DND-41 (cell line): ENCODE measurements around the gene HRH2.

Source experiments
- EZH2 ChIP-seq: IDR thresholded peaks from 3 replicates; pipeline ENCODE4 v1.6.1; 2012; ENCODE audit warnings: borderline replicate concordance, low read depth, mild to moderate bottlenecking, moderate library complexity, low read length, inconsistent platforms; ENCODE audit not compliant: severe bottlenecking
- TF ChIP-seq, protein P1 (sequence below): IDR thresholded peaks from 2 replicates; pipeline ENCODE4 v1.5.1; 2012; ENCODE audit warnings: borderline replicate concordance, low read length, moderate library complexity, mild to moderate bottlenecking; ENCODE audit not compliant: poor library complexity, severe bottlenecking; ENCODE audit errors: extremely low read depth

DNA sequence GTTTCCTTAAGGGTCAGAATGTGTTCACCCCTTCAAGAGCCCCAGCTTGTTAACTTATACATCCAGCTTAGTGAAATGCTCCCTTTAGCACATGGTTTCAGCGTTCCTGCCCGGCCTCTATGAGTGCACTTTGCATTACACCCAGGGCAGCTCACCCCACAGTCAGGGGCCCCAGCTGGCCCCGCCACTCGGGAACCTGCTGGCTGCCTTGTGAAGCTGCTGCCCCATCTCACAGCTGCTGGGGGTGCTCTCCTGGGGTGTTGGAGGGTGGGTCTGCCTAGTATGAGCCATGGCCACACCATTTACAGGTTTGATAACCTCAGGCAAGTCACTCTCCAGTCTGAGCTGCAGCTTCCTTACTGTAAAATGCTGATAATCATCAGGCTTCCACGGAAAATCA, 32.2 kb downstream of the HRH2 start:
- TF ChIP-seq, protein P1, sequence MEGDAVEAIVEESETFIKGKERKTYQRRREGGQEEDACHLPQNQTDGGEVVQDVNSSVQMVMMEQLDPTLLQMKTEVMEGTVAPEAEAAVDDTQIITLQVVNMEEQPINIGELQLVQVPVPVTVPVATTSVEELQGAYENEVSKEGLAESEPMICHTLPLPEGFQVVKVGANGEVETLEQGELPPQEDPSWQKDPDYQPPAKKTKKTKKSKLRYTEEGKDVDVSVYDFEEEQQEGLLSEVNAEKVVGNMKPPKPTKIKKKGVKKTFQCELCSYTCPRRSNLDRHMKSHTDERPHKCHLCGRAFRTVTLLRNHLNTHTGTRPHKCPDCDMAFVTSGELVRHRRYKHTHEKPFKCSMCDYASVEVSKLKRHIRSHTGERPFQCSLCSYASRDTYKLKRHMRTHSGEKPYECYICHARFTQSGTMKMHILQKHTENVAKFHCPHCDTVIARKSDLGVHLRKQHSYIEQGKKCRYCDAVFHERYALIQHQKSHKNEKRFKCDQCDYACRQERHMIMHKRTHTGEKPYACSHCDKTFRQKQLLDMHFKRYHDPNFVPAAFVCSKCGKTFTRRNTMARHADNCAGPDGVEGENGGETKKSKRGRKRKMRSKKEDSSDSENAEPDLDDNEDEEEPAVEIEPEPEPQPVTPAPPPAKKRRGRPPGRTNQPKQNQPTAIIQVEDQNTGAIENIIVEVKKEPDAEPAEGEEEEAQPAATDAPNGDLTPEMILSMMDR = no peak
- no peak for TF ChIP-seq EZH2
